Immature natural killer cell (primary cell): Measurements from ENCODE around the gene TRPC3. TPM values are rescaled to one million over a fixed set of nuclear protein-coding genes. Genes with fewer than 3 reads are reported as not detected.

Experiments used
- DNase-seq, 3 donors: peaks; one replicate each; pipeline ENCODE4 v3.0.0; 2022; ENCODE audit warnings: mixed read lengths in 1 of 3
- H3K27ac Mint-ChIP-seq, 6 donors: one replicate each; pipeline ENCODE4 v1.8.0; 2020; ENCODE audit warnings: mixed read lengths in 6 of 6, mild to moderate bottlenecking in 5 of 6, inconsistent platforms in 4 of 6, moderate library complexity in 3 of 6
- H3K27me3 Mint-ChIP-seq, 3 donors: one replicate each; pipeline ENCODE4 v1.8.0; 2020 to 2021; ENCODE audit warnings: low read depth in 3 of 3, mild to moderate bottlenecking in 3 of 3, mixed read lengths in 3 of 3, moderate library complexity in 3 of 3, inconsistent platforms in 1 of 3
- H3K36me3 Mint-ChIP-seq, 3 donors: one replicate each; pipeline ENCODE4 v1.8.0; 2020; ENCODE audit warnings: mixed read lengths in 3 of 3, inconsistent platforms in 2 of 3, mild to moderate bottlenecking in 2 of 3
- H3K4me1 Mint-ChIP-seq, 2 donors: one replicate each; pipeline ENCODE4 v1.8.0; 2020; ENCODE audit warnings: inconsistent platforms in 2 of 2, mild to moderate bottlenecking in 2 of 2, mixed read lengths in 2 of 2, moderate library complexity in 1 of 2
- H3K4me3 Mint-ChIP-seq, 5 donors: one replicate each; pipeline ENCODE4 v1.8.0; 2020; ENCODE audit warnings: mild to moderate bottlenecking in 5 of 5, mixed read lengths in 5 of 5, inconsistent platforms in 3 of 5, moderate library complexity in 3 of 5
- H3K9me3 Mint-ChIP-seq, 6 donors: one replicate each; pipeline ENCODE4 v1.8.0; 2020; ENCODE audit warnings: mild to moderate bottlenecking in 6 of 6, mixed read lengths in 6 of 6, inconsistent platforms in 4 of 6, moderate library complexity in 3 of 6
- polyA plus RNA-seq, 3 donors: library from polyadenylated mRNA; unstranded; fragments of 300-500 nt; fragmentation: Illumina TruSeq; gene quantifications; one replicate each; pipeline ENCODE4 v1.2.3, GENCODE V29; 2021

The TRPC3 gene
- polyA plus RNA-seq, 3 donors from 2014 or later = 0.08 to 0.15 TPM; not detected in 1

GRCh38 chr4:121968859-121969258 lies 17.0 kb upstream of the TRPC3 start:
- Mint-ChIP-seq H3K4me1 (no peaks in the 10 kb centered on the region), H3K27me3 (peaks cover 0 to 12% (median 6%) of the 10 kb centered on the region in 3 donors), H3K27ac (no peak overlapping the region), H3K4me3 (no peak overlapping the region), H3K36me3 (no peaks in the 10 kb centered on the region), H3K9me3 (no peaks in the 10 kb centered on the region)
- DNase-seq = no peak

GRCh38 chr4:121964958-121965357 lies 13.1 kb upstream of the TRPC3 start:
- Mint-ChIP-seq H3K27me3 (peaks cover 2 to 9% (median 6%) of the 10 kb centered on the region in 3 donors), H3K4me3 (no peak overlapping the region), H3K9me3 (no peaks in the 10 kb centered on the region), H3K27ac (no peak overlapping the region), H3K4me1 (no peaks in the 10 kb centered on the region), H3K36me3 (no peaks in the 10 kb centered on the region)
- DNase-seq = no peak

- Mint-ChIP-seq H3K9me3 (no peaks in the 10 kb centered on the region), H3K27ac (no peak overlapping the region), H3K36me3 (no peaks in the 10 kb centered on the region), H3K4me3 (no peak overlapping the region), H3K4me1 (no peaks in the 10 kb centered on the region), H3K27me3 (peaks cover 3 to 11% (median 5%) of the 10 kb centered on the region in 3 donors)
- DNase-seq = no peak
These were observed 9.0 kb upstream of the TRPC3 start for GRCh38 chr4:121960818-121961217.

GRCh38 chr4:121958777-121959176 lies 6.9 kb upstream of the TRPC3 start:
- H3K4me3 Mint-ChIP-seq = no peak overlapping the region
- no peaks in the 10 kb centered on the region for H3K36me3 Mint-ChIP-seq
- H3K4me1 Mint-ChIP-seq = no peaks in the 10 kb centered on the region
- H3K27ac Mint-ChIP-seq = no peak overlapping the region
- no peaks in the 10 kb centered on the region for H3K9me3 Mint-ChIP-seq
- peaks cover 0 to 6% (median 6%) of the 10 kb centered on the region in 3 donors for H3K27me3 Mint-ChIP-seq
- no peak for DNase-seq

- Mint-ChIP-seq H3K27me3 (peaks cover 0 to 8% (median 6%) of the 10 kb centered on the region in 3 donors), H3K4me3 (no peak overlapping the region), H3K36me3 (no peaks in the 10 kb centered on the region), H3K9me3 (no peaks in the 10 kb centered on the region), H3K4me1 (peaks cover under 1 to 3% of the 10 kb centered on the region in 2 donors), H3K27ac (no peak overlapping the region)
- DNase-seq = no peak
These were observed 5.4 kb upstream of the TRPC3 start for GRCh38 chr4:121957266-121957665.

- Mint-ChIP-seq H3K9me3 (no peaks in the 10 kb centered on the region), H3K4me3 (no peak overlapping the region), H3K4me1 (peaks cover 16 to 19% of the 10 kb centered on the region in 2 donors), H3K27me3 (peaks cover 2 to 14% (median 10%) of the 10 kb centered on the region in 3 donors), H3K27ac (no peak overlapping the region), H3K36me3 (no peaks in the 10 kb centered on the region)
- DNase-seq = no peak
These were observed 2.0 kb upstream of the TRPC3 start for GRCh38 chr4:121953860-121954259.

- Mint-ChIP-seq H3K4me1 (peaks cover 16 to 19% of the 10 kb centered on the region in 2 donors), H3K27me3 (peaks cover 2 to 16% (median 14%) of the 10 kb centered on the region in 3 donors), H3K4me3 (peak overlapping the region; percentile 67 to 89 (median 80)), H3K9me3 (no peaks in the 10 kb centered on the region), H3K27ac (no peak overlapping the region), H3K36me3 (no peaks in the 10 kb centered on the region)
- no peak for DNase-seq
These were observed 430 bp upstream of the TRPC3 start for GRCh38 chr4:121952290-121952689.

GRCh38 chr4:121950680-121951520 lies 960 bp downstream of the TRPC3 start:
- Mint-ChIP-seq H3K27ac (peak overlapping the region in 4 of 6 donors; percentile 9 to 68 (median 41)), H3K9me3 (no peaks in the 10 kb centered on the region), H3K4me1 (peaks cover 16 to 19% of the 10 kb centered on the region in 2 donors), H3K36me3 (no peaks in the 10 kb centered on the region), H3K4me3 (peak overlapping the region; percentile 84 to 96 (median 90)), H3K27me3 (peaks cover 3 to 14% (median 12%) of the 10 kb centered on the region in 3 donors)
- DNase-seq = peak in 2 of 3 donors; percentile 11 to 26

- Mint-ChIP-seq H3K27ac (peak overlapping the region in 5 of 6 donors; percentile 6 to 68 (median 34)), H3K4me1 (peaks cover 16 to 19% of the 10 kb centered on the region in 2 donors), H3K4me3 (peak overlapping the region; percentile 84 to 96 (median 90)), H3K9me3 (no peaks in the 10 kb centered on the region), H3K27me3 (peaks cover 3 to 16% (median 16%) of the 10 kb centered on the region in 3 donors), H3K36me3 (no peaks in the 10 kb centered on the region)
- peak; percentile 59 to 80 (median 63) for DNase-seq
These were observed 1.6 kb downstream of the TRPC3 start for GRCh38 chr4:121950212-121950679.

GRCh38 chr4:121946644-121947043 lies 5.2 kb downstream of the TRPC3 start:
- no peak for DNase-seq

GRCh38 chr4:121943941-121944340 lies 7.9 kb downstream of the TRPC3 start:
- no peak for DNase-seq
- peaks cover 5% of the 10 kb centered on the region in 2 donors for H3K4me1 Mint-ChIP-seq
- peaks cover 2 to 19% (median 4%) of the 10 kb centered on the region in 3 donors for H3K27me3 Mint-ChIP-seq
- no peak overlapping the region for H3K4me3 Mint-ChIP-seq
- H3K9me3 Mint-ChIP-seq = no peaks in the 10 kb centered on the region
- H3K27ac Mint-ChIP-seq = no peak overlapping the region
- H3K36me3 Mint-ChIP-seq = no peaks in the 10 kb centered on the region

More at GRCh38 chr4:121946644-121947043, 5.2 kb downstream of the TRPC3 start:
- Mint-ChIP-seq H3K4me3 (no peak overlapping the region), H3K27me3 (peaks cover 2 to 18% (median 9%) of the 10 kb centered on the region in 3 donors), H3K4me1 (peaks cover 12 to 13% of the 10 kb centered on the region in 2 donors), H3K36me3 (no peaks in the 10 kb centered on the region), H3K27ac (no peak overlapping the region), H3K9me3 (no peaks in the 10 kb centered on the region)

GRCh38 chr4:121939690-121940089 lies 12.2 kb downstream of the TRPC3 start:
- no peak overlapping the region for H3K4me3 Mint-ChIP-seq
- no peak for DNase-seq
- peaks cover 15 to 17% of the 10 kb centered on the region in 2 donors for H3K4me1 Mint-ChIP-seq
- H3K9me3 Mint-ChIP-seq = no peaks in the 10 kb centered on the region
- peaks cover 2 to 12% (median 5%) of the 10 kb centered on the region in 3 donors for H3K27me3 Mint-ChIP-seq
- no peaks in the 10 kb centered on the region for H3K36me3 Mint-ChIP-seq
- H3K27ac Mint-ChIP-seq = peak overlapping the region in 2 of 6 donors; percentile 17 to 79

- no peaks in the 10 kb centered on the region for H3K9me3 Mint-ChIP-seq
- peaks cover 2 to 12% (median 5%) of the 10 kb centered on the region in 3 donors for H3K27me3 Mint-ChIP-seq
- peak overlapping the region in 4 of 6 donors; percentile 63 to 83 (median 74) for H3K27ac Mint-ChIP-seq
- H3K4me3 Mint-ChIP-seq = peak overlapping the region; percentile 18 to 67 (median 57)
- H3K36me3 Mint-ChIP-seq = no peaks in the 10 kb centered on the region
- DNase-seq = peak; percentile 18 to 49 (median 24)
- H3K4me1 Mint-ChIP-seq = peaks cover 15 to 17% of the 10 kb centered on the region in 2 donors
These were observed 13.4 kb downstream of the TRPC3 start for GRCh38 chr4:121938282-121939092.
